ENCODE measurements around the gene SASH1.

- no peak for TF ChIP-seq EZH2 (IDR thresholded peaks at IDR 0.05; ENCODE audit: insufficient read depth, poor library complexity, severe bottlenecking)
- no peak for TF ChIP-seq EZH2phosphoT487 (IDR thresholded peaks at IDR 0.05; ENCODE audit: insufficient read depth, low read depth)
Measured at GRCh38 chr6:148398678-148399077, 56.0 kb downstream of the SASH1 start.

Data from GM23248 (cell line).